DMS53 (cell line): ENCODE measurements around the gene GRHL3.

Experiments
- DNase-seq: peaks from one replicate; lab custom pipeline; 2025; lab: John Stamatoyannopoulos, UW

The GRHL3 gene

DNA sequence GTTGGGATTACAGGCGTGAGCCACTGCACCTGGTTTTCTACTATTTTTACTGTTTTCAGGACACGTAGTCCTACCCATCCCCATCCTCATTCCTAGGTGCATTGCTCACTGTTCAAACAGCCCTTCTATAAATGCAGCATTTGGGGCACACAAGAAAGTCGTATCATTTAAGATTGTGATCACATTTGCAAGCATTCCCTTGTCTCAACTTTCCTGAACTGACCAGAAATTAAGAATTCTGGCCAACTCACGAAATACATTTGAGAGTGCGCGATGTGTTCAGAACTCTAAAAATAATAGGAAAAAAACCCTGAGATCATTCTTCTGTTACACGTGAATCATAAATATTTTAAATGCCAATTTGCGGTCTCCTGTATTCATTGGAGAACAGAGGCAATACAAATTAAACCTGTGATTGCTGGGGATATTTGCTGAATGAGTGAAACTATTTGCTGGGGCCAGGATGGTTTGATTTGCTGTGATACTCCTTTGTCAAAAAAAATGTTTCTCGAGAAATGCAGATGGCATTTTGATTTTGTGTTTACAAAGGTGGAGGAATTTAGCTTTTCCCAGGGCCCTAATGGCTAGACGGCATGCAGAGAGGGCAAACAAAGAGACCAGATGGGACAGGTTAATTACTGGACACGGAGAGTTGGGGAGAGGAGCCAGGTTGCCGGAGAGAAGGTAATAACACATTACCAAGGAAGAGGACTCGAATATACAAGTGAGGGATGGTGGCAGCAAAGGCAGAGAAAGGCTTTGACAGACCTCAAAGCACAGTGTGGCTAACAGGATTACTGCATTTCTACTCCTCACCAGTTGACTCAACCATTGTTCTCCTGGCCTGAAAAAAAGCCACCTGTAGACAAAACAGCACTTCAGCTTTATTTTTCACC lies 56.0 kb downstream of the GRHL3 start:
- DNase-seq: no peak

DNA sequence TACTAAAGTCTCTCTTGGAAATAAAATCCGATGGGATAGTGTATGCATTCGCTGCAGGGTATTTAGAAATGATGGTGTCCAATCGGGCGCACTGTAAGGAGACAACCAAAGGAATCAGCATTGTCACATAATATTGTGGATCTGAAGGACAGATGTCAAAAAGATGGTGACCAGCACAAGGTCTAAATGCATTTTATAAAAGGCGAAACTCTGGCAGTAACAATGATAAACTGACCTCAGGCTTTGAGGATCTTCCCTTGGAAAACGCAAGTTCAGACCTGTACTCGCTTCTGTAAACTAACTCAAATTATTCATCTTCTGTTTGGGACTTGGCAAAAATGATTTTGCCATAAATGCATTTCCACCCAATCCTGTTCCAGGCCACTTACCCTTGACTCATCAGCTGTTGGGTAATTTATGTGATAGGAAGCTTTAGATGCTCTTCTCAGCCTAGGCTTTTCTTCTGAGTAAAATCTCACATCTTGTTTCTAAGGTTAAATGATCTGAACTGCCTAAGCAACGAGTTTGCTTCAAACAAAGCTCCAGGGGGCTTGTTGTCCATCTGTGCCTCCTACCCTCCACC lies 60.7 kb downstream of the GRHL3 start:
- no peak for DNase-seq

GRCh38 chr1:24380508-24380907 lies 61.4 kb downstream of the GRHL3 start:
- no peak for DNase-seq

DNA sequence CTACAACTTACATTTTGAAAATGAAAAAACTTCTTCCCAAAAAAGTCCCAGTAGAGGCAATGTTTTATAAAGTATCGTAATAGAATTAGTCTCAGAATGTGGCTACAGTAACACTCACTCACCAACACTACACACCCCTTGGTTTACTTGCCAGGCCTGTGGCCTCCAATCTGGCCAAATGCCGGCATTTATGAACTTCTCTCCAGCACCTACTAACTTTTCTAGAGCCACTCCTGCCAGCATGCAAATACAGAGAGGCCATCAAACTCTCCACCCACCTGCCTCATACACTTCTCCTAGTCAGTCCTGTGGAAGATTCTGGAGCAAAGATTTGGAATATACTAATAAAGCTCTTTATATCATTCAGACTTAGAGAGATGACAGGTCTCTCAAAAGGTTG lies 62.1 kb downstream of the GRHL3 start:
- DNase-seq: no peak

DNA sequence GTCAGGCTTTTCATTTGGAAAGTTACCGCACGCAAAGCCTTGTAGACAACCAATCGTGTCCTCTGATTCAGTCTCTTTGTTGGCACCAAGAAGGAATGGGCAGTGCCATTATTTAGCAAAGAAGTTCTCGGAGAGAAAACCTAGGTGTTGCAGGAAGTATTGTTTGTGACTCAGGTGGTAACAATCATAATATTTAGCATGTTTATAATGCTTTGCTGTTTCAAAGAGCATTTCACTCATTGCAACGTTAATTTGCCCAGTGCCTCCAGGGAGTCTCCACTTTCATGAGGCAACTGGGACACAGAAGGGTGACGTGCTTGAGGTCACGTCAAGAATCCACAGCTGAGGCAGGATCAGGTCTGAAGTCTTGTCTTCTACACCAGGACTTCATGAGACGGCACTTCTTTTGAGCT lies 63.0 kb downstream of the GRHL3 start:
- no peak for DNase-seq

DNA sequence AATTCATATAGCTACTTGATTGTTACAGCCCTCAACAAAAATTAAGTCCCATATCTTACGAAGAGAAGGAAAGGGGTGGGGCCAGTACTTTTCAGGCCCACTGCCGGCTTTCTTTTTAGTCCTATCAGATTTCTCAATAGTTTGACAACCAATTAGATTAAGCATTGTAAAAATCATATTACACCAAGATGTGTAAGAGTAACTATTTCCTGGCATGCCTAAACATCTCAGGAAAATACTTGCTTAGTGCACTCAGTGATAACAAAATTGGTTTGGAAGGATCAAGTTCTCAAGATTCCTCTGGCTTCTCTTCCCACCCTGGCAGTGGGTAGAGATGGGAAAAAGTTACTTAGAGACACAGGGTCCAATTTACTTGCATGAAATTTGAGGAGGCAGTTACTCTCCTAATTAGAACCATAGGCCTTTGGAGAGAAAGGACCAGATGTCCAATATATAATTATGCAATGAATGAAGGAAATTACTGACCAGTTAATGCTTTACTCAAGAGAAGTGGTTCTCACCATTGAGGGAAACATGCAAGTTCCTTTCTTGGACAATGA lies 64.3 kb downstream of the GRHL3 start:
- no peak for DNase-seq

- peak; percentile 11 for DNase-seq
These were observed 65.3 kb downstream of the GRHL3 start for GRCh38 chr1:24384251-24385090.

DNA sequence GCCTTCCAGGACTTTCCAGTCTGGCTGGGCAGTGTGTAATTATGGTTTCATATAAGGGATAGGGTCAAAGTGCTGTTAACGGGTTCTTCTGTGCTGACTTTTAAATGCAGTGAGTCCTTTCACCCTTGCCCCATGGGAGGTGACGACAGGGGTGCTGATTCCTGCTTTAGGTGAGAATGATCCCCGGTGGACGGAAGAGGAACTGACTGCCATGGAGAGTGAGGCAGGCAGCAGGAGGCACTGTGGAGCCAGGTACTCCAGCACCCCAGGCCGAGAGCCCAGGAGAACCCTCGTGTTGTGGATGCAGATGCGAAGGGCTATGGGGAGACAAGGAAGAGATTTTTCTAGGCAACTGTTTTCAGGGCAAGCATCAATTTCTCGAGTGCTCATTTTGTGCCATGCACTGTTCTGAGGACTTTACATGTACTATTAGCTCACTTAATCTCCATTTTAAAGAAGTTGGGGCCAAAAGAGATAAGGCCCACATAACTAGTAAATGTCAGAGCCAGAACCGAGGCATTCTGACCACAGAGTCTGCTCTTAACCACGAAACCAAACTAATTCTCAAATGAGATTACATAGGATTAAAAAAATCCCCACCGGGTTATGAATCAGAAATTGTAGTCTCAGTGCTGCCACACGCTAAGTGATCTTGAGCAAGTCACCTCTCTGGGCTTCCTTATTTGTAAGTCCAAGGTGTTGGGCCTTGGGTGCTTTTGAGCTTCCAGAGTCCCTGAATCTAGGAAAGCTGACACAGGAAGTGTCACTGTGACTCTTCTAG lies 66.2 kb downstream of the GRHL3 start:
- peak; percentile 36 for DNase-seq

DNA sequence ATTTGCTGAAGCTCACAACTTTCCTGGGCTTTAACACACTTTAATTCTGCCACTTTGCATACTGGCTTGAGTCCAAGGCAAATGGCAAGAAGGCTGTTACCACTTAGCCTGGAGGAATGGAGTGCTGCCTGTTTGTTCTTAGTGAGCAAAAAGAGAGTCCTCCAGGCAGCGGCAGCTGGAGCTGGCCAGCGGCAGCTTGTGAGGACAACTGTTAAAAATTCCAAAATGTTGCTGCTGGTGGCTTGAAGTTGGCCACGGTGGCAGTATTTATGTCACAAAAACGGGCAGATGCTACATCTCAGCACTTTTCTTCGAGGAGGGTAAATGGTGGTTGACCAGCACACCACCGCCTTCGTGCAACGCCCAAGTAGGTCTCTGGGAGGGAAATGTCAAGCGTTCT lies 67.1 kb downstream of the GRHL3 start:
- DNase-seq: no peak

DNA sequence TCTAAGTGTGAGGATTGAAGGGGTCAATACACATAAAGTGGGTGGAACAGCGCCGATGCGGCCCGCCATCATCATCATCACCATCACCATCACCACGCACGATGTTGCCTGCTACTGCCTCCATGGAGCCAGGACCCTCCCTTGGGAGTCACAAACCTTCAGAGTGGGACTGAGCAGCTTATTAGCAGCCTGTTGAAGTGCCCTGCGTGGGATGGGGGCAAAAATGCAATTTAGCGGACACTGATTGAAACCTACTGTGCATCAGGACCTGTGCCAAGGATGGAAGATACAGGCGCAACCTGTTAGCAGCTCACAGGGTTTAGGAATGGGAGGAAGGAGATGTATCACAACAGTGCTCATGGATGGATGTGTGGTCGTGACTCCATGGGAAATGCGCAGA lies 67.8 kb downstream of the GRHL3 start:
- no peak for DNase-seq

GRCh38 chr1:24387636-24388175 lies 68.5 kb downstream of the GRHL3 start:
- no peak for DNase-seq

- DNase-seq: no peak
These were observed 69.3 kb downstream of the GRHL3 start for GRCh38 chr1:24388331-24388885.

GRCh38 chr1:24389231-24389678 lies 70.1 kb downstream of the GRHL3 start:
- peak; percentile 17 for DNase-seq

DNA sequence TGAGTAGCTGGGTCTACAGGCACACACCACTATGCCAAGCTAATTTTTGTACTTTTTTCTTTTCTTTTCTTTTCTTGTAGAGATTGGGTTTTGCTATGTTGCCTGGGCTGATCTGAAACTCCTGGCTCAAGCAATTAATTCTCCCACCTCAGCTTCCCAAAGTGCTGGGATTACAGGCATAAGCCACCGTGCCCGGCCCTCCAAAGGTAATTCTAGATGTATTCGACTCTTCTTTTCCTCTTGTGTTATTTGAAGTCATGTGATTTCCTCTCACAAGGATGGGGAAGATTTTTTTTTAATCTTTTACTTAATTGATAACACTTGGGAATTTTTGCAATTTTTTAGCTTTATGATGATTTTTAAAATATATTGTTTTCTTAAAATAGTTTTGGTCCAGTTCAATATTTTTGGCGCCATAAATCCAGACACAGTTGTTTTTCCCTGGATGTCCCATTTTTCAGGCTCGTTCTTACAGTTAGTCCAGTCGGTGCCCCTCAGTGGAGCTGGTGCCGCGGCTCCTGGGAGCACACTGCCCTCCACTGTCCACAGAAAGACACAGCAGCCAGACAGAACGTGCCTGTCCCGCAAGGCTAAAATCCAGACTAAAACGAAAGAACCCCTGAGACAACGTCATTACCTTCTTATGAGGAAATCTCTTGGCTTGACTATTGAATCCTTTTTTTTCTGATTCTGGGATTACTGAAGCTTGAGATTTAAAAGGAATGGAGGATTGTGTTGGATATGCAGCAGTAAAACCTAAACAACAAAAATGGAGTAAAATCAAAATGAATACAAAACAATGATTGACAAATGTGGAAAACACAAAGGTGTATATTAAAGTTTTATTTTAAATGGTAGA lies 72.0 kb downstream of the GRHL3 start:
- peak; percentile 88 for DNase-seq

DNA sequence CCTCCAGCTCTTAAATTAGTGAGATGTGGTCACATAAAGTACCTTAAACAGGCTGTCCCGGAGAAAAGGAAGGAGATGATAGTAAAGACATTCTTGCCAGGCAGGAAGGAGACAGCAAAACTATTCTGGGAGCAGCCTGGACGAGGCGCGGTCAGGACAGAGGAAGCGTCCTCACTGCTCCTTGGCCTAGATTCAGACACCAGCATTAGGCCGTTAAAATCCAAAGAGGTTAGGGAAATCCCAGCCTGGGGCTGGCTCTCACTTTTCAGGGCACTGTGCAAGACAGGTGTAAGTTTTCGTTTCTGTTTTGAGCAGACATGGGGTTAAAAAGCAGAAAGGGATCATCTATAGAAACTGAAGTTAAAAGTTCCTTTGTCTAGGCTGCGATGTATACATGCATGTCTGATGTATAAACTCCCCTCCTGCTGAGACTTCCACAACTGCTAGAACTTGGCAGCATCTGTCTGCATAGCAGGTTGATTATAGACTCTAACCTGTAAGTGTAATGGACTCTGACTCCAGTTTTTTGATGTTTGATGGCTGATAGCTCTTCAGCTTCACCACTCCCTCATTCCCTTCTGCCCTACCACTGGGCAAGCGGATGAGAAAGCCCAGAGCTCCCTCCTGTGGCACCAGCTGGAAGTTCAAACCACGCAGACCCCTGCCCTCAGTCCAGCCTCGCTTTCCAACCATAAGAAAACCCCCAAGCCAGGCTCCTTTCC lies 72.9 kb downstream of the GRHL3 start:
- peak; percentile 87 for DNase-seq

DNA sequence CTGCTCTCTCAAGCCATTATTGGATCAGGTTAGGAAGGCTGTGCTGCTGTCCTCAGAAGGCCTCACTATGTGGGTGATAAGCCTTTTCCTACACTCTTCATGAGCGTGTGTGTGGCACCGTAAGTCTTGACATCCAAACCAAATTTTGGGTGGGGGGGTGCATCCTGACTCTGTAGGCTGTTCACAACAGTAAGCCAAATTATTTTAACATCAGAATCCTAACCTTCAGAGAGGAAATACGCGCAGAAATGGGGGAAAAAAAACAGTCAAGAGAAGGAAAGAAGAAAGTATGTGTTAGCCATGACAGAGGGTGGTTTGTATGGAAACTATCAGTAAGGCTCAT lies 73.4 kb downstream of the GRHL3 start:
- DNase-seq: no peak

- DNase-seq: peak; percentile 59
These were observed 74.0 kb downstream of the GRHL3 start for GRCh38 chr1:24392982-24393650.

DNA sequence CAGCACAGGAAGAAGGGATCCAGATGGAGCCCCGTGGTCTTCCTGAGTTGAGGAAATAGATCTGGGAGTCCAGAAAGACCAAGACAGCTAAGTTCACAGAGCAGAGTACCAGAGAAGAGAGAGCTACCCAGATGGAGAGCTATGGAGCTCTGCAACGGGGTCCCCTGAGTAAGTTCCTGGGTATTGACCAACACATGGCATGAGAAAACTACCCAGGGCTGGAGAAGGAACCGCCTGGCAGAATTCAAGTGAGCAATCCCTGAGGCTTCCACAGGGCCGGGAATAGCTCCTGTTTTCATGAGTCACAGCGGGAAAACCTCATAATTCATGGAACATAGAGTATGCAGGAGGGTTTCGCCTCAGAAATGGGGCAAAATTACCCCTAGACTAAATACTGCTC lies 74.7 kb downstream of the GRHL3 start:
- peak; percentile 31 for DNase-seq

DNA sequence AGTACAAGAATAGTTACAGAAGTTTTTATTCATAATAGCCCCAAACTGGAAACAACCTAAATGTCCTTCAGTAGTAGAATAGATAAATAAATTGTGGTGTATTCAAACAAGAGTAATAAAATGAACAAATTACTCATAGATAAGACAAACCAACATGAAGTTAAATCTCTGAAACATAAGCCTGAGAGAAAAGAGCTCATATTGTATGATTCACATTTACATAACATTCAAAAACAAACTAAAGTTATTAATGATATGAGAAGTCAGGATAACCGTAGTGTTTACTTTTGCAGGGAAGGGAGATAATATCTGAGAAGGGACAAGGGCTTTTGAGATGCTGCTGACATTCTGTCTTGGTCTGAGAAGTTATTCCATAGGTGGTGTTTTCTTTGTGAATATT lies 80.9 kb downstream of the GRHL3 start:
- no peak for DNase-seq
